ENCODE results near the gene ATP6V0D1. TPM values are rescaled to one million over a fixed set of nuclear protein-coding genes. Genes with fewer than 3 reads are reported as not detected.

ATP6V0D1 gene
- total RNA-seq, 2 donors from 2014 or later, result 53.7 to 102 TPM

- ATAC-seq (no peak), DNase-seq (no peak)
- TF ChIP-seq CTCF (IDR thresholded peaks at IDR 0.05) (no peak), POLR2A (IDR thresholded peaks at IDR 0.05) (no peak)
- no peak overlapping the region for H3K4me3 ChIP-seq
- intact Hi-C loops (cut with DNase I), result no loop called here
- no peaks in the 10 kb centered on the region for H3K36me3 ChIP-seq (replicated peaks in 1 of 2; ENCODE audit: insufficient read depth in 1 of 2, low read depth in 2 of 2)
- no peaks in the 10 kb centered on the region for H3K9me3 ChIP-seq
- H3K4me1 ChIP-seq, result peaks cover 16% of the 10 kb centered on the region
- 61 to 70% methylated on average over 4 of the region's 4 CpGs for WGBS, 2 donors
- H3K27ac ChIP-seq, result no peak overlapping the region
- H3K27me3 ChIP-seq, result no peaks in the 10 kb centered on the region
These were observed 38.3 kb upstream of the ATP6V0D1 start for GRCh38 chr16:67519242-67519641.

GRCh38 chr16:67518676-67519075 is 37.7 kb upstream of the ATP6V0D1 start:
- DNase-seq, result no peak
- H3K27ac ChIP-seq, result no peak overlapping the region

GRCh38 chr16:67517661-67518423 is 36.9 kb upstream of the ATP6V0D1 start:
- Histone ChIP-seq H3K27me3 (no peaks in the 10 kb centered on the region), H3K9me3 (no peaks in the 10 kb centered on the region), H3K36me3 (replicated peaks in 1 of 2; ENCODE audit: insufficient read depth in 1 of 2, low read depth in 2 of 2) (no peaks in the 10 kb centered on the region), H3K27ac (peak overlapping the region in 1 of 4 donors; percentile 5), H3K4me3 (no peak overlapping the region), H3K4me1 (peaks cover 16% of the 10 kb centered on the region)
- intact Hi-C loops (cut with DNase I), result no loop called here
- TF ChIP-seq POLR2A (IDR thresholded peaks at IDR 0.05) (no peak), CTCF (IDR thresholded peaks at IDR 0.05) (no peak)
- 55 to 56% methylated on average over 6 to 11 of the region's 11 CpGs for WGBS, 2 donors
- DNase-seq (no peak), ATAC-seq (no peak)

More at GRCh38 chr16:67518676-67519075, 37.7 kb upstream of the ATP6V0D1 start:
- H3K9me3 ChIP-seq, result no peaks in the 10 kb centered on the region
- no peaks in the 10 kb centered on the region for H3K36me3 ChIP-seq (replicated peaks in 1 of 2; ENCODE audit: insufficient read depth in 1 of 2, low read depth in 2 of 2)
- no peak for ATAC-seq
- H3K27me3 ChIP-seq, result no peaks in the 10 kb centered on the region
- intact Hi-C loops (cut with DNase I), result no loop called here
- TF ChIP-seq POLR2A (IDR thresholded peaks at IDR 0.05), result no peak
- TF ChIP-seq CTCF (IDR thresholded peaks at IDR 0.05), result no peak
- no peak overlapping the region for H3K4me3 ChIP-seq
- 69 to 76% methylated on average over 8 of the region's 8 CpGs for WGBS, 2 donors
- peaks cover 16% of the 10 kb centered on the region for H3K4me1 ChIP-seq

GRCh38 chr16:67517155-67517445 is 36.1 kb upstream of the ATP6V0D1 start:
- intact Hi-C loops (cut with DNase I), result no loop called here
- H3K9me3 ChIP-seq, result no peaks in the 10 kb centered on the region
- no peak for TF ChIP-seq POLR2A (IDR thresholded peaks at IDR 0.05)
- TF ChIP-seq CTCF (IDR thresholded peaks at IDR 0.05), result no peak
- H3K36me3 ChIP-seq (replicated peaks in 1 of 2; ENCODE audit: insufficient read depth in 1 of 2, low read depth in 2 of 2), result no peaks in the 10 kb centered on the region
- H3K27ac ChIP-seq, result no peak overlapping the region
- DNase-seq, result no peak
- whole genome bisulfite sequencing, 2 donors, result 67 to 92% methylated on average over 3 of the region's 3 CpGs
- no peak for ATAC-seq
- H3K4me1 ChIP-seq, result peaks cover 16% of the 10 kb centered on the region
- no peak overlapping the region for H3K4me3 ChIP-seq
- no peaks in the 10 kb centered on the region for H3K27me3 ChIP-seq
